ENCODE measurements around the gene PYGB.

DNA sequence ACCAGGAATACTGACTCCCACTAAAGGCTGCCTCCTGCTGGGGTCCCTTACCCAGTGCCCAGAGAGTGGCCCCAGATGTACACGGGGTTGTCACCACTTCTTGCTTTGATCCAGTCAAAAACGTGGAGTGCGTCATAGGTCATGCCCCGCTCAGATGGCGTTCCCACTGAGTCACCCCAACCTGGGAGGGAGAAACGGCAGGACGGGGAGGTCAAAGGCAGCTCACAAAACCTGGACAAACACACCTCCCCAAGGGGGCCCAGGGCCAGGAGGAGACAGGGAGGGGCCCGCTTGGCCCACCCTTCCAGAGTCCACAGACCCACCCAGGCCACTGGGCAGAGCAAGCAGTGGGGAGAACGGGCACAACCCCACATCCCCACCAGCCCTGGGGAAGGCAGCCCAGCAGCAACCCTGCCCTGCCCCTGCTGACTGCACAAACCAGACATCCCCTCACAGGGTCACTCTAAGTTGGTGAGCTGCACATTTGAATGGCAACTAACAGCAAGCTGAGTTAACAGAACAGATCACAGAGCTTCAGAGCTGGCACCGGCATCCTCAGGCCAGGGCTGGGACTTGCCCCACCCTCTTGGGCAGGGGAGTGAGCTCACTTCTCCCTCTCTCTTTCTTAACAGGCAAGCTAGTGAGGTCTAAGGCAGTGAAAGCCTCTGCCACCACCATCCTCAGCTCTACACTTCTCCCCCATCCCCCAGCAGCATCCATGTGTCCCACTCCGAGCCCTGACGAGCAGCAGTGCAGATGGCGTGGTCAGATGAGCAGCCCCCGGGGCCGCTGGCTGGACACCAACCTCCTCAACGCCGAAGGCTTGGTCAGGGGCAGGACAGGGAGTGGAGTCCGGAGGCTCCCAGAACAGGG, 61.7 kb downstream of the PYGB start:
- TF ChIP-seq, protein P1, sequence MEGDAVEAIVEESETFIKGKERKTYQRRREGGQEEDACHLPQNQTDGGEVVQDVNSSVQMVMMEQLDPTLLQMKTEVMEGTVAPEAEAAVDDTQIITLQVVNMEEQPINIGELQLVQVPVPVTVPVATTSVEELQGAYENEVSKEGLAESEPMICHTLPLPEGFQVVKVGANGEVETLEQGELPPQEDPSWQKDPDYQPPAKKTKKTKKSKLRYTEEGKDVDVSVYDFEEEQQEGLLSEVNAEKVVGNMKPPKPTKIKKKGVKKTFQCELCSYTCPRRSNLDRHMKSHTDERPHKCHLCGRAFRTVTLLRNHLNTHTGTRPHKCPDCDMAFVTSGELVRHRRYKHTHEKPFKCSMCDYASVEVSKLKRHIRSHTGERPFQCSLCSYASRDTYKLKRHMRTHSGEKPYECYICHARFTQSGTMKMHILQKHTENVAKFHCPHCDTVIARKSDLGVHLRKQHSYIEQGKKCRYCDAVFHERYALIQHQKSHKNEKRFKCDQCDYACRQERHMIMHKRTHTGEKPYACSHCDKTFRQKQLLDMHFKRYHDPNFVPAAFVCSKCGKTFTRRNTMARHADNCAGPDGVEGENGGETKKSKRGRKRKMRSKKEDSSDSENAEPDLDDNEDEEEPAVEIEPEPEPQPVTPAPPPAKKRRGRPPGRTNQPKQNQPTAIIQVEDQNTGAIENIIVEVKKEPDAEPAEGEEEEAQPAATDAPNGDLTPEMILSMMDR (conservative IDR thresholded peaks at IDR 0.05), result no peak
- no peak for TF ChIP-seq ZFX (IDR thresholded peaks at IDR 0.05)

Measured in C4-2B (cell line).